ENCODE results near the gene TBCD. TPM values are rescaled to one million over a fixed set of nuclear protein-coding genes. Genes with fewer than 3 reads are reported as not detected.
A peak's percentile ranks its signal among the peaks of the same experiment; 100 is the strongest.

TBCD gene
- total and polyA plus RNA-seq, 9 of the 15 experiments (the other 6 are each of a cell fraction or from before 2014, with no cell fraction given), result 8.9 to 98.5 (median 28.0) TPM

- TF ChIP-seq HMGXB4 (CRISPR knock-in tag; IDR thresholded peaks at IDR 0.05), result no peak
- TF ChIP-seq ZSCAN29 (IDR thresholded peaks at IDR 0.05), result peak; percentile 45; the same call in 1 of the 2 replicates
- TF ChIP-seq SIN3A (IDR thresholded peaks at IDR 0.05; ENCODE audit: borderline replicate concordance in 2 of 2, control insufficient read depth in 1 of 2, low read depth in 2 of 2, low read length in 2 of 2), result no peak
- TF ChIP-seq MITF (IDR thresholded peaks at IDR 0.05), result no peak
Measured at GRCh38 chr17:82752371-82753200, 721 bp downstream of the TBCD start (continued).

- H2AFZ ChIP-seq (ENCODE audit: low read depth, low read length), result no peak overlapping the region
- H3K9ac ChIP-seq (ENCODE audit: insufficient read depth in 1 of 2, low read depth in 2 of 2, low read length in 2 of 2), result peak overlapping the region; percentile 77 to 85; a peak in 3 of 4 replicates
- H4K20me1 ChIP-seq (replicated peaks; ENCODE audit: control insufficient read depth, insufficient read depth, low read length), result no peaks in the 10 kb centered on the region
- no peak overlapping the region for H3K27ac ChIP-seq (ENCODE audit: extremely low read depth, low read depth, low read length)
- intact Hi-C loops (cut with micrococcal nuclease), result loop anchor here (5.0 kb wide), 1 partner anchor 36 kb away; the partner anchor contains the start of gene FN3KRP
- peak; percentile 35 for FAIRE-seq
- peaks cover 38% of the 10 kb centered on the region for H3K36me3 ChIP-seq (ENCODE audit: control insufficient read depth, insufficient read depth, low read length)
- H3K4me3 ChIP-seq, result peak overlapping the region; percentile 94
- in situ Hi-C loops (cut with MboI), result no loop called here
- peaks cover 24 to 38% of the 10 kb centered on the region in 2 experiments for H3K4me1 ChIP-seq (replicated peaks in 1 of 2; ENCODE audit: control insufficient read depth in 2 of 2, insufficient read depth in 2 of 2, low read length in 2 of 2)
- ChIA-PET CTCF (ENCODE audit: low intra/inter-chr PET ratio) (no interaction called here), POLR2A (interaction anchor here (0.6 to 0.7 kb wide), 2 partner anchors 23 to 177 kb away, joined by 3 to 4 read pairs; no protein-coding TSS in a partner anchor)
- peaks cover 42% of the 10 kb centered on the region for H3K79me2 ChIP-seq (ENCODE audit: control insufficient read depth, insufficient read depth, low read length)
- no peak for ATAC-seq
- BruUV-seq (replicated peaks), result no TSS peak
- DNase-seq (ENCODE audit: extremely low read depth in 1 of 4, low spot score in 3 of 4), result peak in 1 of 4 experiments; percentile 34
- no peaks in the 10 kb centered on the region for H3K27me3 ChIP-seq (ENCODE audit: control insufficient read depth in 2 of 2, insufficient read depth in 2 of 2, low read length in 2 of 2)
- H3K4me2 ChIP-seq (ENCODE audit: insufficient read depth, low read length), result peak overlapping the region; percentile 93
- 24% methylated on average over 8 of the region's 8 CpGs for WGBS (ENCODE audit: insufficient coverage, low coverage, missing lambda C conversion rate)
- H3K9me3 ChIP-seq (replicated peaks; ENCODE audit: control insufficient read depth, insufficient read depth, low read depth, low read length), result peaks cover 12% of the 10 kb centered on the region
- peaks cover 2% of the 10 kb centered on the region for H3K9me1 ChIP-seq (ENCODE audit: control insufficient read depth, insufficient read depth, low read length)
- no peak for TF ChIP-seq KLF6 (CRISPR knock-in tag; IDR thresholded peaks at IDR 0.05; ENCODE audit: borderline replicate concordance)
- TF ChIP-seq ZBTB11 (CRISPR knock-in tag; IDR thresholded peaks at IDR 0.05), result no peak
- no peak for TF ChIP-seq ELF4 (CRISPR knock-in tag; IDR thresholded peaks at IDR 0.05)
- TF ChIP-seq DMBX1 (CRISPR knock-in tag; IDR thresholded peaks at IDR 0.05; ENCODE audit: borderline replicate concordance), result no peak
- TF ChIP-seq CREB3 (tag; conservative IDR thresholded peaks at IDR 0.05; ENCODE audit: low read depth), result no peak
- TF ChIP-seq RBM14 (IDR thresholded peaks at IDR 0.05; ENCODE audit: borderline replicate concordance, insufficient read depth, low read depth, low read length), result no peak
- peak in 1 of 2 experiments; percentile 28; a peak in 1 of 4 replicates for TF ChIP-seq SIN3A (IDR thresholded peaks at IDR 0.05; ENCODE audit: borderline replicate concordance in 2 of 2, control insufficient read depth in 1 of 2, low read depth in 2 of 2, low read length in 2 of 2)
Measured at GRCh38 chr17:82753201-82753464, 1.3 kb downstream of the TBCD start.
